K562 (cell line): ENCODE measurements around the gene THEM4. TPM values are rescaled to one million over a fixed set of nuclear protein-coding genes. Genes with fewer than 3 reads are reported as not detected.
A peak's percentile ranks its signal among the peaks of the same experiment; 100 is the strongest.

Source experiments
- ATAC-seq: fragments of 200-7000 bp; cut with Tn5 transposase; 3 replicates; pipeline ENCODE4 v1.9.1; 2020; ENCODE audit warnings: moderate library complexity
- BruUV-seq: library from RNA; stranded (reverse); fragments of 400-500 nt; replicated peaks from 2 replicates; lab custom pipeline; 2021; lab: Mats Ljungman, UMichigan
- CTCF ChIA-PET: fragments of 300-600 bp; formaldehyde crosslinking; extraction: SDS; loops from one replicate; lab custom pipeline; 2021; ENCODE audit warnings: low intra/inter-chr PET ratio; lab: Yijun Ruan, JAX
- POLR2A ChIA-PET: fragments of 300-600, 350-650 bp; sonication (Branson Sonifier 250); formaldehyde crosslinking; extraction: SDS; loops from one replicate; lab custom pipeline; 2021; ENCODE audit warnings: antibody characterized with exemption, inconsistent platforms; lab: Yijun Ruan, JAX
- DNase-seq, 4 experiments: peaks; one replicate each; pipeline versions ENCODE4 v3.0.0 to v3.0.0-alpha.2; 2011 to 2018; ENCODE audit warnings: low spot score in 3 of 4, mixed read lengths in 3 of 4; ENCODE audit errors: extremely low read depth in 1 of 4
- FAIRE-seq: peaks from 2 replicates; lab custom pipeline; 2011; peaks lifted over from hg19 to GRCh38; lab: Jason Lieb, UNC
- H2AFZ ChIP-seq: 2 replicates; pipeline ENCODE4 v1.6.0; 2011; ENCODE audit warnings: low read depth, low read length, control low read depth, inconsistent platforms
- H3K27ac ChIP-seq: fragments of 200-600 bp; 3 replicates; pipeline ENCODE4 v1.8.0; 2011; ENCODE audit warnings: low read depth, mild to moderate bottlenecking, control low read depth, inconsistent platforms, low read length, moderate library complexity, mixed read lengths; ENCODE audit errors: extremely low read depth
- H3K27me3 ChIP-seq, 2 experiments: fragments of 300-600 bp in 1 of 2; 2 replicates in 1 of 2; 3 replicates in 1 of 2; pipeline versions ENCODE4 v1.6.0 to v1.8.0; 2011; ENCODE audit warnings: inconsistent platforms in 2 of 2, low read length in 2 of 2, mild to moderate bottlenecking in 1 of 2, mixed read lengths in 1 of 2, moderate library complexity in 1 of 2; ENCODE audit not compliant: control insufficient read depth in 2 of 2, insufficient read depth in 2 of 2
- H3K36me3 ChIP-seq: fragments of 300-600 bp; 3 replicates; pipeline ENCODE4 v1.8.0; 2011; ENCODE audit warnings: mild to moderate bottlenecking, low read length, inconsistent platforms; ENCODE audit not compliant: control insufficient read depth, insufficient read depth
- H3K4me1 ChIP-seq, 2 experiments: fragments of 200-600 bp in 1 of 2; replicated peaks in 1 of 2; 2 replicates in 1 of 2; 3 replicates in 1 of 2; pipeline versions ENCODE4 v1.5.1 to v1.8.0; 2011; ENCODE audit warnings: inconsistent platforms in 2 of 2, low read length in 2 of 2, mild to moderate bottlenecking in 1 of 2, mixed read lengths in 1 of 2, moderate library complexity in 1 of 2; ENCODE audit not compliant: control insufficient read depth in 2 of 2, insufficient read depth in 2 of 2
- H3K4me2 ChIP-seq: 2 replicates; pipeline ENCODE4 v1.6.1; 2011; ENCODE audit warnings: low read length, control low read depth, inconsistent platforms, mixed read lengths; ENCODE audit not compliant: insufficient read depth
- H3K4me3 ChIP-seq: fragments of 200-600 bp; sonication (generic), shearing (Covaris generic); 2 replicates; pipeline ENCODE4 v1.5.1; 2016; ENCODE audit warnings: control low read depth, inconsistent platforms
- H3K79me2 ChIP-seq: fragments of 200-600 bp; 3 replicates; pipeline ENCODE4 v1.8.0; 2011; ENCODE audit warnings: low read length, inconsistent platforms; ENCODE audit not compliant: control insufficient read depth, insufficient read depth
- H3K9ac ChIP-seq, 2 experiments: 2 replicates each; pipeline versions ENCODE4 v1.6.0 to v1.6.1; 2011; ENCODE audit warnings: low read depth in 2 of 2, low read length in 2 of 2, control low read depth in 1 of 2, inconsistent platforms in 1 of 2, mild to moderate bottlenecking in 1 of 2, mixed read lengths in 1 of 2; ENCODE audit not compliant: insufficient read depth in 1 of 2
- H3K9me1 ChIP-seq: one replicate; pipeline ENCODE4 v1.6.0; 2011; ENCODE audit warnings: inconsistent platforms, mild to moderate bottlenecking, low read length, moderate library complexity; ENCODE audit not compliant: control insufficient read depth, insufficient read depth
- H3K9me3 ChIP-seq: replicated peaks from 2 replicates; pipeline ENCODE4 v1.5.1; 2011; ENCODE audit warnings: low read depth, low read length, inconsistent platforms; ENCODE audit not compliant: control insufficient read depth, insufficient read depth
- H4K20me1 ChIP-seq: replicated peaks from 2 replicates; pipeline ENCODE4 v1.6.1; 2011; ENCODE audit warnings: low read length, inconsistent platforms, mixed read lengths; ENCODE audit not compliant: control insufficient read depth, insufficient read depth
- CTCF ChIP-seq, 3 experiments: IDR thresholded peaks in 2 of 3; conservative IDR thresholded peaks in 1 of 3; 2 replicates each; pipeline ENCODE4 v1.5.1; 2011 to 2012; ENCODE audit warnings: low read length in 3 of 3, mild to moderate bottlenecking in 3 of 3, control low read depth in 2 of 3, improper control_type of control experiment in 1 of 3, inconsistent platforms in 1 of 3, low read depth in 1 of 3, mixed read lengths in 1 of 3, moderate library complexity in 1 of 3; ENCODE audit not compliant: insufficient read depth in 2 of 3
- E2F1 ChIP-seq: sonication (generic); formaldehyde crosslinking; IDR thresholded peaks from 2 replicates; pipeline ENCODE4 v1.8.1; 2023; ENCODE audit warnings: mild to moderate bottlenecking, missing genetic modification reagents, moderate library complexity
- FOXM1 ChIP-seq, 2 experiments: fragments of 450-650 bp in 1 of 2; sonication (generic) in 1 of 2; formaldehyde crosslinking in 1 of 2; IDR thresholded peaks; 2 replicates each; pipeline versions ENCODE4 v1.6.1 to v1.9.0; 2017 to 2022; ENCODE audit warnings: low read depth in 2 of 2, mild to moderate bottlenecking in 2 of 2, missing genetic modification reagents in 1 of 2, moderate library complexity in 1 of 2
- MLLT1 ChIP-seq, 2 experiments: fragments of 450-650 bp; IDR thresholded peaks; 2 replicates each; pipeline ENCODE4 v1.6.1; 2016
- POLR2A ChIP-seq: fragments of 450-650 bp; conservative IDR thresholded peaks from 2 replicates; pipeline ENCODE4 v1.6.1; 2016
- RAD21 ChIP-seq, 2 experiments: fragments of 250-450 bp in 1 of 2; fragments of 450-650 bp in 1 of 2; sonication (Bioruptor Pico) in 1 of 2; formaldehyde crosslinking in 1 of 2; IDR thresholded peaks in 1 of 2; conservative IDR thresholded peaks in 1 of 2; 2 replicates each; pipeline versions ENCODE4 v1.4.0 to v1.8.0; 2020 to 2022; ENCODE audit warnings: mild to moderate bottlenecking in 2 of 2, moderate library complexity in 1 of 2
- TSC22D4 ChIP-seq: fragments of 450-650 bp; IDR thresholded peaks from 2 replicates; pipeline ENCODE4 v1.6.1; 2016; ENCODE audit warnings: missing genetic modification characterization, missing biosample characterization, control low read depth
- YY1 ChIP-seq, 3 experiments: IDR thresholded peaks; 2 replicates each; pipeline ENCODE4 v1.6.1; 2011; ENCODE audit warnings: low read length in 2 of 3, mild to moderate bottlenecking in 2 of 3, moderate library complexity in 2 of 3, borderline replicate concordance in 1 of 3, control low read depth in 1 of 3, low read depth in 1 of 3; ENCODE audit not compliant: insufficient read depth in 3 of 3, insufficient replicate concordance in 2 of 3, control insufficient read depth in 1 of 3, insufficient read length in 1 of 3; ENCODE audit errors: extremely low read depth in 1 of 3
- WGBS: fragments of 100-300 bp; shearing (Covaris generic); methylation state at CpG from one replicate; pipeline ENCODE4 v1.1.6; 2016; ENCODE audit warnings: low coverage, mixed read lengths; ENCODE audit not compliant: insufficient coverage; ENCODE audit errors: missing lambda C conversion rate; 5-methylcytosine and 5-hydroxymethylcytosine counted together
- in situ Hi-C: fragments of 300-500 bp; cut with MboI; formaldehyde crosslinking; loops from 4 replicates; pipeline ENCODE4 v1.15.0; 2018; ENCODE audit warnings: inconsistent platforms, mixed read lengths
- intact Hi-C: fragments of 100-400 bp; cut with micrococcal nuclease; formaldehyde crosslinking; loops from 2 replicates; pipeline ENCODE4 v1.14.2; 2022
- polyA plus RNA-seq, 8 experiments: library from polyadenylated mRNA; depleted of rRNA in 4 of 8; stranded (reverse) in 5 of 8; unstranded in 3 of 8; fragments of >200 nt; fragmentation: Nextera tagmentation in 2 of 8; fragmentation: Illumina TruSeq in 1 of 8; extraction: Ambion mirVana in 2 of 8; extraction: Trizol in 1 of 8; gene quantifications; 2 replicates each; pipeline versions ENCODE4 v1.2.1 to v1.2.3, GENCODE V29; 2011 to 2014; ENCODE audit warnings: inconsistent platforms in 1 of 8, missing spikeins in 1 of 8
- total RNA-seq, 7 experiments: library from RNA; depleted of rRNA in 6 of 7; stranded (reverse); fragments of >200 nt in 6 of 7; fragmentation: Illumina TruSeq in 2 of 7; extraction: Trizol in 2 of 7; gene quantifications; 2 replicates each; pipeline versions ENCODE4 v1.2.1 to v1.2.3, GENCODE V29; 2011 to 2021; ENCODE audit warnings: low replicate concordance in 1 of 7

The THEM4 gene
- total and polyA plus RNA-seq, 9 of the 15 experiments (the other 6 are each of a cell fraction or from before 2014, with no cell fraction given) = 8.6 to 71.9 (median 35.3) TPM

GRCh38 chr1:151908228-151908691 is 1.1 kb downstream of the THEM4 start:
- ATAC-seq (no peak), FAIRE-seq (no peak), DNase-seq (peak in 1 of 4 experiments; percentile 48)
- H3K4me1 ChIP-seq = peaks cover 13 to 32% of the 10 kb centered on the region in 2 experiments
- H3K27me3 ChIP-seq = no peaks in the 10 kb centered on the region
- 70% methylated on average over 10 of the region's 10 CpGs for WGBS
- CTCF ChIA-PET = no interaction called here
- BruUV-seq = TSS peak; percentile 70
- H3K9ac ChIP-seq = peak overlapping the region in 1 of 2 experiments; percentile 92; a peak in 2 of 4 replicates
- intact Hi-C loops = no loop called here
- H3K9me3 ChIP-seq = peaks cover 15% of the 10 kb centered on the region
- H2AFZ ChIP-seq = no peak overlapping the region
- POLR2A ChIA-PET = interaction anchor here (0.8 to 3.2 kb wide), 7 partner anchors 9 to 64 kb away, joined by 3 to 21 read pairs (median 4); no protein-coding TSS in a partner anchor
- H3K4me3 ChIP-seq = peak overlapping the region; percentile 63
- TF ChIP-seq FOXM1 (IDR thresholded peaks at IDR 0.05; ENCODE audit: low read depth) (peak; percentile 21; the same call in 1 of the 2 replicates), FOXM1 (CRISPR knock-in tag; IDR thresholded peaks at IDR 0.05; ENCODE audit: low read depth) (no peak), MLLT1 (IDR thresholded peaks at IDR 0.05) (peak in 1 of 2 experiments; percentile 32; a peak in 1 of 4 replicates), E2F1 (CRISPR knock-in tag) (no peak), YY1 (IDR thresholded peaks at IDR 0.05; ENCODE audit: borderline replicate concordance in 1 of 3, control insufficient read depth in 1 of 3, extremely low read depth in 1 of 3, insufficient read depth in 3 of 3, insufficient read length in 1 of 3, insufficient replicate concordance in 2 of 3, low read depth in 1 of 3, low read length in 2 of 3) (peak in 1 of 3 experiments; percentile 75), RAD21 (CRISPR knock-in tag; conservative IDR thresholded peaks at IDR 0.05 in 1 of 2, IDR thresholded peaks at IDR 0.05 in 1 of 2) (peak in 1 of 2 experiments; percentile 16; a peak in 1 of 4 replicates), POLR2A (0 out of 2 replicates have a peak, but pooled peaks have one; percentile 7), CTCF (IDR thresholded peaks at IDR 0.05 in 2 of 3, conservative IDR thresholded peaks at IDR 0.05 in 1 of 3; ENCODE audit: insufficient read depth in 2 of 3, low read depth in 1 of 3, low read length in 3 of 3) (peak; percentile 5 to 51 (median 27); a peak in 2 of 6 replicates), TSC22D4 (no peak)
- peak overlapping the region; percentile 96 for H3K27ac ChIP-seq
- peaks cover 41% of the 10 kb centered on the region for H3K79me2 ChIP-seq
- H3K4me2 ChIP-seq = peak overlapping the region; percentile 87
- in situ Hi-C loops = no loop called here
- H4K20me1 ChIP-seq = no peaks in the 10 kb centered on the region
- peaks cover 26% of the 10 kb centered on the region for H3K36me3 ChIP-seq
- H3K9me1 ChIP-seq = no peaks in the 10 kb centered on the region
